ENCODE data around the gene GTF2IRD1.
"Not testable (repeated sequence)": the region's sequence is repeated elsewhere in the genome, so short reads cannot be mapped to it uniquely, and the experiment has no call there.

Gene GTF2IRD1

DNA sequence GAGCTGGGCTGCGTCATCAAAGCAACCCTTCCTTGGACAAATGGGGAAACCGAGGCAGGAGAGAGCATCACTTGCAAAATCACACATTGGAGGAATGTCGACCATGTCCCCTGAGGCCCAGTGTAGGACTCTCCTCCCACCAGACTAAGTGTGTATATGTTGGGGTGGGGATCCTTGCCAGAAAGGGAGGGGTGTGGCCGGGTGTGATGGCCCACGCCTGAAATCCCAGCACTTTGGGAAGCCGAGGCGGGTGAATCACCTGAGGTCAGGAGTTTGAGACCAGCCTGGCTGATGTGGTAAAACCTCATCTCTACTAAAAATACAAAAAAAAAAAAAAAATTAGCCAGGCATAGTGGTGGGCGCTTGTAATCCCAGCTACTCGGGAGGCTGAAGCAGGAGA is 23.3 kb upstream of the GTF2IRD1 start:
- DNase-seq: not testable (repeated sequence)

DNA sequence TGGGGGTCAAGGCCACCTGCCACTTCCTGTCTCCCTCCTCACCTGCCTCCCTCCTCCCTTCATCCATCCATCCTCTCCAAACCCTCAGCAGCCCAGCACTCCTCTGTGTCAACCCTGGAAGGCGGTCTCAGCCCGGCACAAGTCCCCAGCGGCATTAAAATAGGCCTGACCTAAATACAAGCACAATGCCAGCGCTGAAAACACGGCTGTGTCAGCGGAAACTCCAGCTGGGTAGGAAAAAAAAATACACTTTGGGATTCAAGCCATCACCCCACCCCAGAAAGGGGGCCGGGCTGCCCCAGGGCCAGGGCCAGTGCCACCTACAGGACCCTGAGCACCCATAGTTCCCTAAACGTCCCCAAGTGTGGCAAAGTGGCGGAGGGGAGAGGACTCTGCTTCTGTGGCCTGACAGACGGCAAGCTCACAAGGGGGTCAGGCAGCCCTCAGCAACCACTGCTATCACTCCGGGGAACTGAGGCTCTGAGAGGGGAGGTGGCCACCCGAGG is 22.7 kb upstream of the GTF2IRD1 start:
- no peak for DNase-seq

- DNase-seq: not testable (repeated sequence)
Observed at GRCh38 chr7:74437291-74437571, 16.5 kb upstream of the GTF2IRD1 start.

- no peak for DNase-seq
Observed at GRCh38 chr7:74438327-74438726, 15.4 kb upstream of the GTF2IRD1 start.

GRCh38 chr7:74439541-74439940 is 14.2 kb upstream of the GTF2IRD1 start:
- no peak for DNase-seq

- not testable (repeated sequence) for DNase-seq
Observed at GRCh38 chr7:74440143-74440542, 13.6 kb upstream of the GTF2IRD1 start.

GRCh38 chr7:74441801-74442200 is 11.9 kb upstream of the GTF2IRD1 start:
- DNase-seq: no peak

GRCh38 chr7:74443543-74444247 is 10.0 kb upstream of the GTF2IRD1 start:
- DNase-seq: no peak

DNA sequence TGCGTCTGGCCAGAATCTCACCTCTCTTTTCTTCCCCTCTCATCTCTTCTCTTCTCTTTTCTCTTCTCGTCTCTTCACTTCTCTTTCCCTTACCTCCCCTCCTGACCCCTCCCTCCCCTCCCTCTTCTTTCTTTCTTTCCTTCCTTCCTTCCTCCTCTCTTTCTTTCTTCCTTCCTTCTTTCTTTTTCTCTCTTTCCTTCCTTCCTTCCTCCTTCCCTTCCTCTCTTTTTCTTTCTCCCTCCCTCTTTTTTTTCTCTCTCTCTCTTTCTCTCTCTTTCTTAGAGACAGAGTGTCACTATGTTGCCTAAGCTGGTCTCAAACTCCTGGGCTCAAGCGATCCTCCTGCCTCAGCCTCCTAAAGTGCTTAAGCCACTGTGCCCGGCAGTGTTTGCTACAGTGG is 4.6 kb upstream of the GTF2IRD1 start:
- DNase-seq: no peak

DNA sequence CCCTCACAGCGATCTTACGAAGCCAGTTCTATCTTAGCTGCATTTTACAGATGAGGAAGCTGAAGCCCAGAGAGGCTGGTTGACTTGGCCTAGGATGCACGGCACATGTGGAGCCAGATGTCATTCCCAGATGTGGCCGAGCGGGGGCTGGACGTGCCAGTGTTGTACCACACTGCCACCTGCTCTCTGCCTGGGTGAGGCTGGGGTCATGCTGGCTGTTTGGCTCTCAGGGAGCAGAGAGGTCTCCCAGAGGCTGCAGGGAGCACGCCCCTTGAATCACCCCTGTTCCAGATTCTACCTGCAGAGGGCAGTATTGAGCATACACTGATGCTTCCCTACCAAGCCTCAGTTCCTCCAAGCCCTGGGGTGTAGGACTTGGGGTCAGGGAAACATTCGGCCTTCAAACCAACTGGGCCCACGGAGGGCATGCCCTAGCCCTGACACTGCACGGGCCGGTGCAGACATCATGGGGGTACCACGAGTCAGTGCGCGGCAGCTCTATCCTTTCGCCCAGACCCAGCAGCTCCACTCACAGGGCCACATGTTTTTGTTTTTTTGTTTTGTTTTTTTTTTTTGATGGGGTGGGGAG is 3.8 kb upstream of the GTF2IRD1 start:
- DNase-seq: peak; percentile 45 to 72

DNA sequence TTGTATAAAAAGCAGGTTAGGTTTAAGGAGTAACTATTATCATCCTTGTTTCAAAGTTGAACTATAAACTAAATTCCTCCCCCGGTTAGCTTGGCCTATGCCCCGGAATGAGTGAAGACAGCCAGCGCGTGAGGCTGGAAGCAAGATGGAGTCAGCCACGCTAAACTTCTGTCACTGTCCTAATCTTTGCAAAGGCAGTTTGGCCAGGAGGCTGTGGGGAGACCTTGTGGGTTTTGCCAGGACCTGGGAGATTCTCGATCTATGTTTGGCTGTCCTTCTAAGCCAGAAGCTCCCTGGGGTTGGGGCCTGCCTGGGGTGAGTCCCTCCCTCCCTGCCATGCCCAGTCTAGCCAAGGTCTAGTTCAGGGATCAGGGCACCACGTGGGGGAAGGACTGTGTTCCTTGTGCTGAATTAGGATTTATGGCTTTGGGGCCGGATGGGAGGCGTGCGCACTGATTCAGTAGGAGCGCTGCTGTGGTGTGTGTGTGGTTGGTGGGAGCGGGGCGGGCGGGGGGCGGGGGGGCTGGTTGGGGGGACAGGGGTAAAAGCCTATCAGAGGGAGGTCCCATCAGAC is 871 bp upstream of the GTF2IRD1 start:
- DNase-seq: peak in 1 of 2 experiments; percentile 42

GRCh38 chr7:74454021-74454924 is 567 bp downstream of the GTF2IRD1 start:
- peak in 1 of 2 experiments; percentile 40 for DNase-seq

DNA sequence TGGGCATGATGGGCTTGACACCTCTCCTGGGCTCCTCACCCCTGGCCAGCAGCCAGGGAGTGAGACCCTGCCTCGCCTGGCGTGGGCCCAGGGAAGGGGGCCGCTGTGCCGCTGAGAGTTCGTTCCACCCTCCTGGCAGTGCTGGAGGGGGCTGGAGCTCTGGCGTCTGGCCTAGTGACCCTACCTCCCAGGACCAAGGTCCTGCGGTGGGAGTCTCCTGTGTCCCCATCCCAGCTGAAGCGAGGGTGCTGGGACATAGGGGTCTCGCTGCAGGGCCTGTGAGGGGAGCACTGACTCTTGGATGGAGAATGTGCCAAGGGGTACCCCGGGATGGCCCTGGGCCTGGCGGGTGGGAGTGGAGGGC is 1.2 kb downstream of the GTF2IRD1 start:
- no peak for DNase-seq

DNA sequence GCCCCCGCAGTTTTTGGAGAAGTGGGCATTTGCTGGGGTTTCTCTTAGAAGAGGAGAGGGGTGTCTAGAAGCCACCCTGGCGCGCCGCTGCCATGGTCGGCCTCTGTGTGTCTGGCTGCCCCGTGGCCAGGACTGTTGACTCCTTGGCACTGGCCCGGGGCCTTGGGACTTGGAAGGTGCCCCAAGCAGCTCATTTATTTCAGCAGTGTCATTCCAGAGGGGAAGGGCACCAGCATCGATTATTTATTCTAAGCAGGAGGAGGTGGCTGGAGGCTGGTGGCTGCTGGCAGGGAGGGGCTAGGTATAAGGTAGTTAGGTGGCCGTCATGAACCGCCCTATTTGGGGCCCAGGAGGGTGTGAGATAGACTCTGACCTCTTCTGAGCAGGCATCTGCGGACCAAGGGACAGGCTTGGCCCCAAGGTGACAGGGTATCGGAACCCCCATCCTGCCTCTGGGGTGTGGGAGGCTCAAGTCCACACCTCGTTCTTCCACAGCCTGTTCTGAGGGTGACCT is 1.6 kb downstream of the GTF2IRD1 start:
- peak in 1 of 2 experiments; percentile 35 for DNase-seq

DNA sequence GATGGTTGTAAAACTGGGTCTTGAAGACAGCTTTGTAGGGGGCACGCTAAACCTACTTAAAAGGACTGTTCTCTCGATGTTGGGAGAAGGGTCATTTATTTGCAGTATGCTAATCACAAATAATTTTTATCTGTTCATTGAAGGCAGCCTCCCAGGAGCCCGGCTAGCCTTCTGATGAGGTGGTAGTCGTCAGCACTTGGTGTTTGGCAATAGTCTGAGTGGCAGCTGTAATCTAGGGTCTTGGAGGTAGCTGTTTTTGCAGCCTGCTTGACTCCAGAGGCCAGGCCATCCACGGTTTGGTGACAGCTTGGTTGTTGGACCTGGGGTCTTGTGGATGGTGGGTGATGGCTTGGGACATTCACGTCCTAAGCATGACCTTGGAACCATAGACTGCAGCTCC is 2.2 kb downstream of the GTF2IRD1 start:
- DNase-seq: no peak

GRCh38 chr7:74457007-74457406 is 3.3 kb downstream of the GTF2IRD1 start:
- DNase-seq: no peak

GRCh38 chr7:74461970-74462706 is 8.4 kb downstream of the GTF2IRD1 start:
- DNase-seq: no peak

DNA sequence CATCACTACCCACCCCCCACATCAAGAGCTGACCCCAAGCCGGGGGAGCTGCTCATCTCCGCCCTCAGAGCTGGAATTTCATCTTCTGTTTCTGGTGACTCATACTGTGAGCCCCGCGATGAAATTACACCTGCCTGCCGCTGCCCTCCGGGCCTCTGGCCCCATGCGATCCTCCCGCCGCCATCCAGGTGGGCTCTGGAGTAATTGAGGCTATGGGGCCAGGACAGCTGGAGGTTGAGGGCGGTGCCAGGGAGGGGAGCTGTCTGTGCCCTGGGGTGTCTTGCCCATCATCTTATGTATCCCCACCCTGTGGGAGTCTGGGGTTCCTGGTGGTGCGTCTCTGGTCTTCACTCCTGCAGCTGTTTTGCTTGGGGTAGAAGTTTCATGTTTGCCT is 9.0 kb downstream of the GTF2IRD1 start:
- DNase-seq: no peak

GRCh38 chr7:74464931-74465886 is 11.5 kb downstream of the GTF2IRD1 start:
- peak in 1 of 2 experiments; percentile 26 for DNase-seq

- no peak for DNase-seq
Observed at GRCh38 chr7:74466196-74466813, 12.6 kb downstream of the GTF2IRD1 start.

DNA sequence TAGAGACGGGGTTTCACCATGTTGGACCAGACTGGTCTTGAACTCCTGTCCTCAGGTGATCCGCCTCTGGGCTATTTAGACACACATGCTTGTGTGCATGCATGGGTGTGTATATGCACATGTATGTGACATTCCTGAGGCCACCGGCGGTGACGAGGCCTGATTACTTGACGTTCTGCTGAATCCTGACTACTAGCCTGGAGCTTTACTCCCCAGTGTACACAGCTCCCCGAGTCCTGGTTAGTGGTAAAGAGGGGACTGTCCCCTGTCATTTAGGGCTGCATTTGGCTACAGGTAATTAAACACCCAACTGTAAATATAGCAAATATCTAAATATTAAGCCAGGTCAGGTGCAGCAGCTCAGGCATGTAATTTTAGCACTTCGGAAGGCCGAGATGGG is 14.2 kb downstream of the GTF2IRD1 start:
- no peak for DNase-seq

All from NCI-H526 (cell line).